ENCODE data around the gene CTSA.

The CTSA gene

GRCh38 chr20:45867819-45868176 lies 23.3 kb upstream of the CTSA start:
- TF ChIP-seq TAF1 (IDR thresholded peaks at IDR 0.05; ENCODE audit: low read depth), result no peak
- TF ChIP-seq EP300 (IDR thresholded peaks at IDR 0.05; ENCODE audit: borderline replicate concordance), result no peak
- no peak for TF ChIP-seq REST (IDR thresholded peaks at IDR 0.05; ENCODE audit: low read depth)
- TF ChIP-seq TCF12 (IDR thresholded peaks at IDR 0.05; ENCODE audit: low read depth), result no peak
- no peak for TF ChIP-seq YY1 (IDR thresholded peaks at IDR 0.05; ENCODE audit: low read depth)
- no peak for TF ChIP-seq ZBTB7A (IDR thresholded peaks at IDR 0.05; ENCODE audit: low read depth)
- no peak for TF ChIP-seq CREB1 (IDR thresholded peaks at IDR 0.05; ENCODE audit: low read depth)
- TF ChIP-seq USF1 (IDR thresholded peaks at IDR 0.05), result no peak
- no peak for TF ChIP-seq TEAD4 (IDR thresholded peaks at IDR 0.05)
- no peak for TF ChIP-seq FOXM1 (IDR thresholded peaks at IDR 0.05; ENCODE audit: borderline replicate concordance, low read depth)
- TF ChIP-seq MAX (IDR thresholded peaks at IDR 0.05), result no peak
- no peak for TF ChIP-seq NFIC (IDR thresholded peaks at IDR 0.05)
- no peak for TF ChIP-seq CEBPB (IDR thresholded peaks at IDR 0.05)
- no peak for TF ChIP-seq EGR1 (IDR thresholded peaks at IDR 0.05)
- no peak for TF ChIP-seq RAD21 (IDR thresholded peaks at IDR 0.05; ENCODE audit: low read depth)

GRCh38 chr20:45872626-45873025 lies 18.5 kb upstream of the CTSA start:
- TF ChIP-seq MAX (IDR thresholded peaks at IDR 0.05) (no peak), FOXM1 (IDR thresholded peaks at IDR 0.05; ENCODE audit: borderline replicate concordance, low read depth) (no peak), CREB1 (IDR thresholded peaks at IDR 0.05; ENCODE audit: low read depth) (no peak), CEBPB (IDR thresholded peaks at IDR 0.05) (no peak), RAD21 (IDR thresholded peaks at IDR 0.05; ENCODE audit: low read depth) (no peak), ZBTB7A (IDR thresholded peaks at IDR 0.05; ENCODE audit: low read depth) (no peak), NFIC (IDR thresholded peaks at IDR 0.05) (no peak), EGR1 (IDR thresholded peaks at IDR 0.05) (no peak), TCF12 (IDR thresholded peaks at IDR 0.05; ENCODE audit: low read depth) (no peak), USF1 (IDR thresholded peaks at IDR 0.05) (no peak), YY1 (IDR thresholded peaks at IDR 0.05; ENCODE audit: low read depth) (no peak)

- TF ChIP-seq REST (IDR thresholded peaks at IDR 0.05; ENCODE audit: low read depth) (no peak), MAX (IDR thresholded peaks at IDR 0.05) (no peak), TAF1 (IDR thresholded peaks at IDR 0.05; ENCODE audit: low read depth) (no peak), ZBTB7A (IDR thresholded peaks at IDR 0.05; ENCODE audit: low read depth) (no peak), EP300 (IDR thresholded peaks at IDR 0.05; ENCODE audit: borderline replicate concordance) (no peak), USF1 (IDR thresholded peaks at IDR 0.05) (no peak), CREB1 (IDR thresholded peaks at IDR 0.05; ENCODE audit: low read depth) (no peak), TCF12 (IDR thresholded peaks at IDR 0.05; ENCODE audit: low read depth) (no peak), CEBPB (IDR thresholded peaks at IDR 0.05) (no peak), NFIC (IDR thresholded peaks at IDR 0.05) (no peak), EGR1 (IDR thresholded peaks at IDR 0.05) (no peak), RAD21 (IDR thresholded peaks at IDR 0.05; ENCODE audit: low read depth) (no peak), TEAD4 (IDR thresholded peaks at IDR 0.05) (no peak), YY1 (IDR thresholded peaks at IDR 0.05; ENCODE audit: low read depth) (no peak), FOXM1 (IDR thresholded peaks at IDR 0.05; ENCODE audit: borderline replicate concordance, low read depth) (no peak)
Measured at GRCh38 chr20:45873409-45874103, 17.6 kb upstream of the CTSA start.

GRCh38 chr20:45874576-45874975 lies 16.6 kb upstream of the CTSA start:
- TF ChIP-seq ZBTB7A (IDR thresholded peaks at IDR 0.05; ENCODE audit: low read depth) (no peak), EGR1 (IDR thresholded peaks at IDR 0.05) (no peak), MAX (IDR thresholded peaks at IDR 0.05) (no peak), CREB1 (IDR thresholded peaks at IDR 0.05; ENCODE audit: low read depth) (no peak), FOXM1 (IDR thresholded peaks at IDR 0.05; ENCODE audit: borderline replicate concordance, low read depth) (no peak)

All from Ishikawa (cell line).